Measurements from ENCODE around the gene RABGGTA.

RABGGTA gene

DNA sequence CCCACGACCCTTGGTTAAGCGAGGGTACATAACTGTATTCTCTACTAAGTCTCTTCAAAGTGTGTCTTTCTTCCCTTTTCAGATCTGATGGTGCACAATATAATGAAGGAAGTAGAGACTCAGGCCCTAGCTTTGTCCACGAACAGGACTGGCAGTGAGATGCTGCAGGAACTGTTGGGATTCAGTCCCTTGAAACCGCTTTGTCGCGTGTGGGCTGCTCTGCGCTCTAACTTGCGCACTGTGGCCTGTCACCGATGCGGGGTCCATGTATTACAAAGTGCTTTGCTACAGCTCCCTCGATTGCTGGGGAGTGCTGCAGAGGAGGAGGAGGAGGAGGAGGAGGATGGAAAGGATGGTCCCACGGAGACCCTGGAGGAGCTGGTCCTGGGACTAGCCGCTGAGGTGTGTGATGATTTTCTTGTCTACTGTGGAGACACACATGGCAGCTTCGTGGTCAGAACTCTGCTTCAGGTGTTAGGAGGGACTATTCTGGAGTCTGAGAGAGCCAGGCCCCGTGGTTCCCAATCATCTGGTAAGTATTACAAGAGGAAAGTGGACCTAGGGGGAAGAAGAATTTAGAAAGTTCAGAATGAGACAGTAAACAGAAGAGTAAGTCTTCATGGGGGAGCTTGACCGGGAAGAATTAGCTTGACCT, 29.1 kb upstream of the RABGGTA start:
- DNase-seq, result no peak

DNA sequence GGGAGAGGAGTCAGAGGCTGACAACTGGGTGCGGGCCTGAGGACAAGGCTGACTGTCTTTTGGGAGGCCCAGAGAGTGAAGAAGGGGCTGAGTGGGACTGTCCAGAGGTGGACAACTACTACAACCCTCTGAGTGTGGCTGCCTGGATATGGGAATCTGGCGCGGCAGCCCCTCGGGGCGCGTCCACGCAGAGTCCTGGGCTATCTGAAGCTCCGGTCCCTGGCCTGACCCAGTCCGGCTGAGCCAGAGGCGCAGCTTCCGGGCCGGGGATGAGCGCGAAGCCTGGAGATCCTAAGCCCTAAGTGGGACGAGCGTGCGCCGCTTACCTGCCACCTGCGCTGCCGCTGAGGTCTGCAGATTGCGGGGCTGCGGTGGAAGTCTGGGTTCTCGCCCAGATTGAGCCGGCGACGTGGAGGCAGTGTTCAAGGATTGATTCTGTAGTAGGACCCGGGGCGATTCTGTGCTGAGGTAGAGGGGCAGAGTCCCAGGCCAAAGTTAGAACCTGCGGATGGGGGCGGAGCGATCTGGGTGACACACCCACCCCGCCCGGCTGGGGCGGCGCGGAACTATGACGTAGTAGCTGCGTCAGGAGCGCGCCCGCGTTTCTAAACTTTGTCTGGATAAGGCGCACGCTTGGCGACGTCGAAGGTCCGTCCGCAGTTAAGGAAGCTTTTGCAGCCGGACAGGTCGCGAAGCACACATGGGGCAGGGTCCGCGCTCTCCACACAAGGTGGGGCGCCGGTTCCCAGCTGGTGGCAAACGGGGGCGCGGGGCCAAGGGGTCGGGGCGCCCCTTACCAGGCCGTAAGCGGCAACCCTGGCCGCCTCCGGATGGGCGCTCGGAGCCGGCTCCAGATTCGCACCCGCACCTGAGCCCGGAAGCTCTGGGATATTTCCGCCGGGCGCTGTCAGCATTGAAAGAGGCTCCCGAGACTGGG, 28.1 kb upstream of the RABGGTA start, which contains the start of the genes DHRS1 and NOP9:
TSS of gene DHRS1 (minus strand) at position 526 of the 937 bp plus-strand sequence. CDS start 674 bp downstream, outside the sequence.
TSS of gene NOP9 (plus strand) at position 596 of the 937 bp plus-strand sequence. CDS start at position 701, 105 bp downstream.
- DNase-seq, result peak; percentile 50

DNA sequence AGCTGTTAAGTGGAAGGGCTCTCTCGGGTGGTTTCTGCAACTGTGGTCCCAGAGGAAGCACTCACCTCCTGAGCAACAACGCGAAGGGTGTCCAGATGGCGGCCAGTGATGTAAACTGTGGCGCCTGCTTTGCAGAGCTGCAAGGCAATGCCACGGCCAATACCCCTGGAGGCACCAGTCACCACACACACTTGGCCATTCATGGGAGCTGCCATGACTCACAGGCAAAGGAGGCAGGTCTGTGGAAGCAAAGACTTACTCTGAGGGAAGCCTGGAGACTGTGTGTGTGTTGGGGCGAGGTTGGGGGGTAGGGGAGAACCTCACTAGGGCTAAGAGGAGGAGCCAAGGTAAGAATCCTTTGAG, 27.5 kb upstream of the RABGGTA start:
- DNase-seq, result no peak

DNA sequence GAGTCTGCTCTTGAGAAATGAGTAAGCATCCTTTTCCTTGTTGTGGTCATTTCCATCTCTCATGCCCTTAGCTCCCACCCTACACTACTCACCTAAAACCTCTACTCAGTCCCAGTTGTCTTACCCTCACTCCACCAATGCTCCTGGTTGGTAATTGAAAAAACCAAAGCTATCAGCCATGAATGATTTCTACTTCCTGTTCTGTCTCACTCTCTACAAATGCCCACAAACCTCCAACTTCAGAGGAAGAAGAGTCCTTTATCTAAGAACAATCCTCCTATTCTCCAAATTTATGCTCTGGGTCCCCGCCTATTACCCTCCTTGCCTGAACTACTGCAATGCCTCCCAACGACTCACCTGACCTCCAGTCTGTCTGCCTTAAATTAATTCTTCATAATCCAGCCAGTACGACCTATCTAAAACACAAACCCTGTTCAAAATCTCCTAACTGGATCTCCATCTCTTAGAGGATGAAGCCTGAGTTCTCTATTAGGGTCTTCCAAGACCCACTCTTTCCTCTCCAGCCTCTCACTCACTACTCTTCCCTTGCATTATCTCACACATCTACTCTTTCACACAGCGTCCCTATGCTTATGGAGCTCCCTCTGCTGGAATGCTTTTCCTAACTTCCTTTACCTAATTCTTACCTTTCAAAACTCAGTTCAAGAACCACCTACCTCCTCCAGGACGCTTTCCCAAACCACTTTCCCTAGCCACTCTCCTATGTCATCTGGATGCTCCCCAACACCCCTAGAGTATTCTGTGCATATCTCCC, 26.0 kb upstream of the RABGGTA start:
- DNase-seq, result peak; percentile 30

DNA sequence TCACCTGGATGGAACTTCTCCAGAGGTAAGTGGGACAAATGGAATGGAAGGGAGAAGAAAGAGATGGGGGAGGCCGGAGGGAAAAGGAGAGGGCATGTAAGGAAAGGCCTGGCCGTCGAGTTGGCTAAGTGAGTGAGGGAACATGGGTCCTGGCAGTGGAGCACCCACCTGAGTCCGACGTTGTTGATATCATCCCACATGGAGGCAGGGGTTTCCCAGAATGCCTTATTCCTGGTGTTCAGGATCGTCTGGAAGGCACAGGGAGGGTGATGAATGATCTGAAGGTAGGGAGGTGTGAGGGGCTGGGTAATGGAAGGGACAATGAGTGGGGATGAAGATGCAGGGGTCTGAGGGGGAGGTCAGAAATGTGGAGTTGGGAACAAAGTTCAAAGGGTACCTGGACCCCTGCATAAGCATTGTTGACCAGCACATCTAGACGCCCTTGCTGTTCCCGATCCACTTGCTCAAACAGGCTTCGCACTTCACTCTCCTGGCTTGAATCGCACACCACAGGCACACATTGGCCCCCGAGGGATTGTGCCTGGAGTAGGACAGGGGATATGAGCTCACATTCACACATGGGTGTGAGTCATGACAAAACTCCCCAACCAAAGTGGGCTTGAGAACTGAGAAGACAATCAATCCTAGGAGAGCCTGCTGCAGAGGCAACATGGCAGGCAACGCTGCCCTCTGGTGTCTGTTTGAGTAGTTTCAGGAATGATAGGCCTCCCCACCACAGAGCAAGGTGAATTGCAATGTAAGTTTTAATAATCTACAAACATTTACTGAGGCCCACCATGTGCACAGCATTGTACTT, 25.2 kb upstream of the RABGGTA start:
- DNase-seq, result peak; percentile 38

DNA sequence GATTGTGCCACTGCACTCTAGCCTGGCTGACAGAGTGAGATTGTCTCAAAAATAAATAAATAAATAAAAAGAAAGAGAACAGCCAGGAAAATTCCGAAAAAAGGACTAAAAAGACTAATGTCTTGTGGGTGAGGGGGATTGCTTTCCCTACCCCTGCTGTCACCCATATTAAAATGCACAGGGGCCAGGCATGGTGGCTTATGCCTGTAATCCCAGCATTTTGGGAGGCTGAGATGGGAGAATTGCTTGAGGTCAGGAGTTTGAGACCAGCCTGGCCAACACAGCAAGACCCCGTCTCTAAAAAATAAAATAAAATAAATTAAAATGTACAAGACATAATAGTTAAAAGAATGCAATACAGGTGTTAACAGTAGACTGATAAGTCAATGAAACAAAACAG, 22.1 kb upstream of the RABGGTA start:
- DNase-seq, result no peak

DNA sequence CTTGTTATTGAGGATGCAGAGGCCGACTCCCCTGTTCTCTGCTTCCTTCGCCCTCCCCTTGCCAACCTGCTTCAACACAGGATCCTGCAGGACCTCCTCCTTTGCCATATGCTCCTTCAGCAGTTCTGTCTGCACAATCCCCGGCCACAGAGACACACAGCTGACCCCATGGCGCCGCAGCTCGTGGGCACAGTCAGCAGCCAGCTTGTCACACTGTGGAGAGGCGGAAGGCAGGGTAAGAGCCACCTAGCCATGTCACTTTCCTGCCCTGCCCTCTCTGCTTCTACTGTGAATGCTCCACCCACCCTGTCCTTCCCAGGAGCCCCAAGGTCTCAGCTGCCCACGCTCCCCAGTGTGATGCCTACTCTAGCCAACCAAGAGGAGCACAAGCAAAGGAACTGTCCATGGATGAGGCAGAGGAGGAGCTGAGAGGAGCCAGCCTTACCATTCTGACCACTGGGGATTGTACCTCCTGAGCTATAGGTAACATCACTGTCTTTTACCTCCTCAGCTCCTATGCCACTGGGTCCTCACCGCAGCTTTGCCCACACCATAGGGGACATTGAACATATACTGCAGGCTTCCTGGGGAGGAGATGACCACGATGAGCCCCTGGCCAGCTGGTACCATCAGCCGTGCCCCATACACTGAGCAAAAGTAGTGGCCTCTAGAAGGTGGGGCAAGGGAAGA, 20.9 kb upstream of the RABGGTA start:
- DNase-seq, result no peak

DNA sequence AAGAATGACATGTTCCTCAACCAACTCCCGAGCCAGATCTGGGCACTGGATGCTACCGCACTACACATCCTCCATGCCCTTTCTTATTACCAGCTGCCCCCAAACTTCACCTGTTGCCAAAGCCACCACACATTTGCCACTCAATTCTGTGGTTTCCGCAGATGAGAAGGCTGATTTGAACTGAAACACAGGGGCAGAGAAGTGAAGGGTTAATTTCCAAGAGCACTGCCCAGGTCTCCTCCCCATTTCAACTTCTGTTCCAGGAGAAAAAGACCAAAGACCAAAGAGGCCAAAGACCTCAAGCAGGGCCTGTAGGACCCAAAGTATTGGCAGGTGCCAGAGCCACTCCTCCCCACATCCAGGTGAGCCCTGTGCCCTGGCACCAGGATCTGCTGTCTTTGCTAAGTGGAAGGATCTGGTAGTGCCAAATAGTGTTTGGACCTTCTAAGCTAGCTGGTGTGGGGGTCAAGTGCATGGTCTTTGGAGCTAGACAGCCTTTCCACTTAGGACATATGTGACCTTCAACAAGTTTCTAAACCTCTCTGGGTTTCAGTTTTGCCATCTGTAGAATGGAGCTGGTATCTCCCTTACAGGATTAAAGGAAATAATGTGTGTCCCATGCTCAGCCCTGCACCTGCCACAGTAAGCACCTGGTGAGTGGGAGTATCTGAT, 20.2 kb upstream of the RABGGTA start:
- no peak for DNase-seq

DNA sequence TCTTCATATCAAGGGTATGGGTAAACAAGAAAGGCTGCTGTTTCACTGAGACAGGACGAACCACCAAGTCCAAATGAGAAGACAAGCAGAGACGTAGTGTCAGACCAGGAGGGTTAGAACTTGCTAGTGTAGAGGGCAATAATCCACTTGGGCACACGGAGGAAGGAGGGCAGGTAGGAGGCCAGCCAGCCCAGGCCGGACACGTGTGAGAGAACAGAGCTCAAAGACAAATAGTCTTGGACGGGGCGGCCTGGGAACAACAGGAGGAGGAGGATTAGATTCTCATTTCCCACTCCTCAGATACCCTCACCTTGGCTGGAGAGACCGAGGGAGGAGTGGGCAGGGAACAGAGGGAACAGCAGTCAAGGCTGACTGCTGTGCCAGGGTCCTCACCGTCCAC, 19.3 kb upstream of the RABGGTA start:
- DNase-seq, result no peak

DNA sequence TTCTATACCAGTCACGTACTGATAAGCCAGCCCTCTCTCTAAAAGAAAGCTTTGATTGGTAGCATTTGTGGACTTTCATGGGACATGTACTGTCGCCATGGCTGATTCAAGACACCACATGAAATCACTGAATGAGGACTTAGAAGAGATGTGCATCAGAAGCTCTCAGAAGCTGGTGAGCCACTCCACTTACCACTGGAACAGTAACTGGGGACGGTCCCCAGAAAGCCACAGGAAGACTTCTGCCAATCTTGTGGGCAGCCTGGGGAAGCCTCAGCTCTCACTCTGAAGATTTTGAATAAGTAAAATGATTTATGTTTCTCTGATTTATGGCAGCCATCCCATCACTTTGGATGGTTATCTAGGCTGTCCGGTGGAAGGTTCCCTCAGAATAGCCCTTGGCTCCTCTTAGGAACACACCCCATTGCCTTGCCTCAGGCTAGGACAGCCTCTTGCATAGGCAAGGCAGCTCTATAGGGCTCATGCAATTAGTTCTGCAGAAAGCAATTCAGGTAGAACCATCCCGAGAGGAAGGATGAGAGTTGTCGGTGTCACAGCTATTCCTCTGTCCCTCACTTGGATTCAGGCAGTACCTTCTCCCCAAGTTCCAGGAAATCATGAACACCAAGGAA, 18.4 kb upstream of the RABGGTA start:
- DNase-seq, result no peak

DNA sequence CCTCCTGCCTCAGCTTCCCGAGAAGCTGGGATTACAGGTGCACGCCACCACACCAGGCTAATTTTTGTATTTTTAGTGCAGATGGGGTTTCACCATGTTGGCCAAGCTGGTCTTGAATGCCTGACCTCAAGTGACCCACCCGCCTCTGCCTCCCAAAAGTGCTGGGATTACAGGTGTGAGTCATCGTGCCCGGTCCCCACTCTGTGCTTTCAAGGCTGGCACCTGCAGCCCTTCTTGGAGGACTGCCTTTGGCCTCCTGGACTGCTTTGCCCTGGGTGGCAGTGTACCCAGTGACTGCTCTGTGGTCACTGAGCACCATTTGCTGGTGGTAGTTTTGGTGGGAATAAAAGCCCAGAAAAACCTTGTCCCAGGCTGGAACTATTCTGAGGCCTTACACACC, 15.6 kb upstream of the RABGGTA start:
- no peak for DNase-seq

DNA sequence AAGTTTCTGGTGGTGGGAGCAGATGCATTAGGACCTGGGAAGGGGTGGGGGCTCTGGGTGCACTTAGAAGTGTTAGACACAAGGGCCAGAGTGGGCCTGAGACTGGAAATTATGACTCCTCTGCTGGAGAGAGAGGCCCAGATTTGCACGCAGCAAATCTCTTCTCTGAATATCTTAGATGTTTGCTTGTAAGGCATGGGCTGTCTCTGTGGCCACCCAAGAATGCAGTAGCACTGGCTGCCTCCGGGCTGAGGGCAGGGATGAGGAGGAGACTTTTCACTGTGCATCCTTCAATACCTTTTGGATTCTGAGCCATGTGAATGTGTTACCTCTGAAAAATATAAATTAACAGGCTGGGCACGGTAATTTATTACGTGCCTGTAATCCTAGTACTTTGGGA, 14.0 kb upstream of the RABGGTA start:
- no peak for DNase-seq

DNA sequence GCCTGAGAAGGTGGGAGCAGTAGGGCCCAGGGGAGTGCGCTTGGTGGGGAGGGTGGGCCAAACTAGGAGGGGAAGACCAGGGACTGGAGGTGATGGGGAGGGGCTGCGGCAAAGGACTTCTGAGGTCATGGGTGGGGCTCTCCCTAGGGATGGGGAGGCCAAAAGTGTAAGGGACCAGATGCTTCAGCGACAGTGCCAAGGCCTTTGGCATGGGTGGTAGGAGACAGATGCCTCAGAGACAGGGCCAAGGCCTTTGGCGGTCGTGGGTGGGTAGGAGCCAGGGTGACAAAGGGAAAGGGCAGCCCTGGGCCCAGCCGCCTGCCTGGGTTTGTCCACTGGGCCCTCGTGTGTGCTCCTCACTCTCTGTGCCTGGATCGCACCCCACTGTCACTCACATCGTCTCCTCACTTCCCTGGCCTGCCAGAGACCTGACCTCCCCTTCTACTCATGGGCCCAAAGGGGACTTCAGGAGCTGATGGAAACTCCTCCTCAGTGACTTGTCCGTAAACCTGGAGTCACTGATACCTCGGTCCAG, 13.2 kb upstream of the RABGGTA start:
- DNase-seq, result no peak

DNA sequence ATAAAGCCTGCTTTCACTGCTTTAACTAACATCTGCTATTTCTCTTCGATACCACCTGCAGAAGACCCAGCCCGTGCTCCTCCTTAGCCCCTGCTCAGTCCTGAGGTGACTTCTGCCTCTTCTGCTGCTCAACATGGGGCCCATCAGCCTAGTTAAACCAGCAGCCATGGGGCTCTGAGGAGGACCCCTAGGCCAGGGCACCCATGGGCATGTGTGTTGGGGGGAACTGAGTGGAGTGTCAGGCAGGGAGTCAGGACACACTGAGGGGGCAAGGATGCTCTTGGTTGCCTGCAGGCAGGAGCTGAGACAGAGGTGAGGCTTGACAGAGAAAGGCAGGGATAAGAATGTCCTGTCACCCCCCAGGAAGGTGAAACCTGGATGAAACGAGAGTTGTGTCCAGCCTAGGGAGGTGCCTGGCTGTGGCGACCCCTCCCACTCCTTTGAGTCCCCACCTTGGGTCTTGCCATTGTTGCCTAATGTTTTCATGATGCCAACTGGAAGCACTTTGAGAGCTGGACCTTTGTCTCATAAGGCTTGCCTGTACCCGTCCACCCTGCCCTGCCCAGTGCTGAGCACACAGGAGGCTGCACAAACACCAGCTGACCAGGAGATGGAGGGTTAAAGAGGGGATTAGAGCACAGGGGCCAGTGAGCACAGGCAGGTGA, 12.5 kb upstream of the RABGGTA start:
- DNase-seq, result no peak

DNA sequence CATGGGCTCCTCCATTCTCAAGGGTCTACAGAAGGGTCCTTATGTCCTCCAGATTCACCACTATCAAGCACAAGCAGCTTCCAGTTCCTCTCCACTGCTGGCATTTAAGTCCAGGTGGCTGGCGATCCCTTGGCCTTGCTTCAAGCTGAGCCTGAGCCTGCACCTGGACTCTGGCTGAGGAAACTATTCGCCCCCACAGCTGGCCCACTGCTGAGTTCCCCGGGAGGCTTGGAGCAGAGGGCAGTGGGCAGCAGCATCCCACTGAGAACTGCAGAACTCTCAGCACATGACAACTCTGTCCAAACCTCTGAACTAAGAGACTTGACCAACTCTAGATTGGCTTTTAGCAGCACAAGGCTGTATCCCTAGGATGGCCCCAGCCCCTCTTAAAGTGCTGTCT, 11.3 kb upstream of the RABGGTA start:
- no peak for DNase-seq

DNA sequence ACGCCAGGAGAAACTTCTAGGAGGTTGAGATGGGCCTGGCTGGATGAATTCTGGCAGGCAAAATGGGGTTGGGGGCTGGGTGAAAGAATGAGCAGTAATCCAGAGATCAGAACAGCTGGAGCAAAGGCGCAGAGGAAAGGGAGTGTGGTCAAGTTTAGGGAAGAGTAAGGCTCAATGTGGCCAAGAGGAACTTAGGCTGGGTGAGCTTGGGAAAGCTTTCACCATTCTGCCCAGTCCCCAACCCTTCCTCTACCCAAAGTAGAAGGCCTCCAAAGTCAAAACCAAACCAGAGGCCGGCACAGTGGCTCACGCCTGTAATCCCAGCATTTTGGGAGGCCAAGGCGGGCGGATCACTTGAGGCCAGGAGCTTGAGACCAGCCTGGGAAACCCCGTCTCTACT, 10.2 kb upstream of the RABGGTA start:
- no peak for DNase-seq

DNA sequence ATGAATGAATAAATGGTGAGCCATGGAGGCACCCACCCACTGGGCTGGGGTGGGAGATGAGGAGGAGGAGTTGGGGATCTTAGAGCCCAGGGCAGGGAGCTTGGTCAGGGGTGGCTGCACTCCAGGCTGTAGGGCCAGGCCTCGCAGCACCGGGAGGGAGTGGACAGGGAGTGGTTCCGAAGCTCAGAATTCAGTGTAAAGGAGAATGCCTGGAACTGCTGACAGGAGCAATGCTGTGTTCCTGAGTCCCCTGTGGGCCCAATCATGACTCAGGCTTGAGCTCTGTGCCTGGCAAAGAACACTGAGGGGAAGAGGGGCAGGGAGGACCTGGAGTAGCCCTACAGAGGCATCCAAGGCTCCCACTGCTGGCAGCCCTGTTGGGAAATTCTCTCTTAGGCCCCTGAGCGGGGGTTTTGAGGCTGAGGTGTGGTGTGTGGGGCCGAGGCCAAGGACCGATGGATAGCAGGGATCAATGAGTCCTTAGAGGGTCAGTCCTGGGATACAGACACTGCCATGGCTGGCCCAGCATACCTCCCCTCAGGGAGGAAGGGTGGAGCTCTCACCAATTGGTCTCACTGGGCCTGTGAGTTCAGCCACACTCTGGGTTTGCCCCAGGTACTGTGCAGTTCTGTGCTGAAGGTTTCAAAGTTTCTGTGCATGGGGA, 9.5 kb upstream of the RABGGTA start:
- no peak for DNase-seq

DNA sequence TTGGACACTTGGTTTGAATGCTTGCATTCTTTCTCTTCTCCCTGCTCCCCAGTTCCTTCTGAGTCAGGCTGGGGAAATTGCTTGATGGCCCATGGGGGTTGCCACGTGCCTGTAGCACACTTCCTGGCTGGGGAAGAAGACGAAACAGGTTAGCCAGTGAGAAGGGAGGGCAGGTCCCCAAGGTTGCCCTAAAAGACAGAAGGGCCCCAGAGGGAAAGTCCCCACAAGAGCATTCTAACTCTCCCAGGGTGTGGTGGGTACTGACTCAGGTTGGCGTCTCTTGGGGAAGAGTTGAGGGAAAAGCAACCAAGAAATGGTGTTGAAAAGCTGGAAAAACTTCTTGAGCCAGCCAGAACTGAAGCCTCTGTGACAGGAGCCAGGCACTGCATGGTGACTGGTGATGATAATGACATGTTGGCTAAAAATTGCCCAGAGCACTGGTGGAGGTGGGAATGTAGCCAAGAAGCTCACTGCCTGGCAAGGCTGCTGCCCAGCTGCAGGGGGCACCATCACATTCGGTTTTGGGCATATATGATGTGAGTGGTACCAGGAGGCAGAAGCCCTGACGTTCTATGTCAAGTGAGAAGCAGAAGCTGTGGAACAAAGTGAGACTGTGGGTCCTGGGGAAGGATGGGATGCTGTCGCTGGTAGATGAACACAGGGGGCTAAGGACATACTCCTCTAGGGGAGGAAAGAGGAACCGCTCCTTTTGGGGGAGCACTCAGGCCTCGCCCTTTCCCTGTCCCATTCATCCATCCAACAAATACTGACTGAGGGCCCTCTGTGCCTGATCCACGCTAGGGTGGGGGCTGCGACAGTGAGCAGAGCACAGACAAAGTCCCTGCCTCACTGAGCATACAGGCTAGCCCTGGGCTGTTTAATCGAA, 8.1 kb upstream of the RABGGTA start:
- DNase-seq, result peak; percentile 21
